HL-60 (cell line): Measurements from ENCODE around the gene RD3L.

Experiments
- DNase-seq, 2 experiments: peaks; one replicate each; pipeline ENCODE4 v3.0.0-alpha.2; 2010 to 2020; ENCODE audit warnings: low read depth in 1 of 2, low spot score in 1 of 2
- H3K27ac ChIP-seq: fragments of 250-450 bp; sonication (Bioruptor Pico); replicated peaks from 2 replicates; pipeline ENCODE4 v1.5.1; 2020; ENCODE audit warnings: mild to moderate bottlenecking, moderate library complexity
- H3K27me3 ChIP-seq: fragments of 250-450 bp; sonication (Bioruptor Pico); 2 replicates; pipeline ENCODE4 v1.5.1; 2021; ENCODE audit warnings: mild to moderate bottlenecking, moderate library complexity; ENCODE audit not compliant: insufficient read depth, poor library complexity, severe bottlenecking
- H3K4me3 ChIP-seq: replicated peaks from 2 replicates; pipeline ENCODE4 v1.5.1; 2011; ENCODE audit warnings: mild to moderate bottlenecking, control low read depth, low read length; ENCODE audit not compliant: insufficient read depth
- CTCF ChIP-seq: IDR thresholded peaks from one replicate; pipeline ENCODE4 v1.5.1; 2011; ENCODE audit warnings: low read length, control low read depth, inconsistent platforms; ENCODE audit not compliant: insufficient read depth
- GABPA ChIP-seq: IDR thresholded peaks from 2 replicates; pipeline ENCODE4 v1.6.1; 2012; ENCODE audit warnings: low read depth
- POLR2AphosphoS5 ChIP-seq: IDR thresholded peaks from 2 replicates; pipeline ENCODE4 v1.6.1; 2012; ENCODE audit warnings: low read depth
- REST ChIP-seq: IDR thresholded peaks from 2 replicates; pipeline ENCODE4 v1.6.1; 2012; ENCODE audit warnings: low read depth; ENCODE audit not compliant: insufficient replicate concordance
- SPI1 ChIP-seq: IDR thresholded peaks from 2 replicates; pipeline ENCODE4 v1.6.1; 2012; ENCODE audit warnings: low read depth, mild to moderate bottlenecking, borderline replicate concordance

RD3L gene

DNA sequence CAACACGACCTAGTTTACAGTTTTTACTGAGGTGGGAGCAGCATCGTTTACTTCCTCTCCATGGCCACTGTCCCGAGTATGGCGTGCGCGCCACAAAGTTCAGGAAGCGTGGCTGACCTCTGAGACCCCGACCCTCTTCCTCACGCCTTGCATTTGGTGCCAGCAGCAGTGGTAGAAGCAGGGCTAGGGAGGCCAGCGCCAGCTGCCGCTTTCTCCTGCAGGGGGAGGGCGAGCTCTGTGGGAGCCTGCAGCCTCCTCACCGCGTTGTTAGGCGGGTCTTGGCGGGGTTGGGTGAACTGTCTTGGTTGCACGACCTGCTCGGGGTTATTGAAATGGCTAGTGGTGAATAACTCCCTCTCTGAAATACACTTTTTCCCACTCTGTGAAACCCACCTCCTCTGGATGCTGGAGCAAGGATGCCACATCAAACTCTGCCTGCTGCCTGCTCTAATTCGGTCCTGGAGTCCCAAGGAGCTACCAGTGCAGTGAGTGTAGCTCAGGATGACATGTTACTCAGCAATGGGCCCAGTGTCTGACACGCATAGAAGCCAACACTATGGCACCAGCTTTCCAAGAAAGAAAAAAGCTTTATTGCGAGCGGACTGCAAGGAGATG lies 36.4 kb downstream of the RD3L start:
- TF ChIP-seq CTCF, result peak; percentile 24
- no peak for TF ChIP-seq REST
- Histone ChIP-seq H3K27me3 (no peaks in the 10 kb centered on the region), H3K27ac (no peak overlapping the region), H3K4me3 (no peak overlapping the region)
- peak in 1 of 2 experiments; percentile 51 for DNase-seq

- H3K27ac ChIP-seq, result no peak overlapping the region
- no peak for DNase-seq
- no peak for TF ChIP-seq REST
- TF ChIP-seq GABPA, result no peak
- no peak for TF ChIP-seq POLR2AphosphoS5
- TF ChIP-seq SPI1, result no peak
- no peak for TF ChIP-seq CTCF
- H3K4me3 ChIP-seq, result no peak overlapping the region
- no peaks in the 10 kb centered on the region for H3K27me3 ChIP-seq
These were observed 37.7 kb downstream of the RD3L start for GRCh38 chr14:103904493-103905107.

GRCh38 chr14:103899833-103900232 lies 42.5 kb downstream of the RD3L start:
- no peak for TF ChIP-seq CTCF
- no peak for TF ChIP-seq POLR2AphosphoS5
- no peak for TF ChIP-seq REST
- TF ChIP-seq GABPA, result no peak
- TF ChIP-seq SPI1, result no peak
- H3K27ac ChIP-seq, result no peak overlapping the region
- H3K27me3 ChIP-seq, result no peaks in the 10 kb centered on the region
- no peak overlapping the region for H3K4me3 ChIP-seq
- DNase-seq, result no peak
